GM13976 (cell line): ENCODE measurements around the gene RAB11FIP4.

ENCODE experiments used
- DNase-seq: peaks from one replicate; pipeline ENCODE4 v3.0.0; 2012; ENCODE audit warnings: low spot score
- CTCF ChIP-seq: IDR thresholded peaks from 2 replicates; pipeline ENCODE4 v1.5.1; 2012; ENCODE audit warnings: borderline replicate concordance, mild to moderate bottlenecking; ENCODE audit not compliant: insufficient read depth; ENCODE audit errors: extremely low read depth, missing control alignments, control extremely low read depth
- in situ Hi-C: fragments of 300-500 bp; cut with MboI; formaldehyde crosslinking; loops from one replicate; pipeline ENCODE4 v1.12.0; 2022; ENCODE audit warnings: low sequenced_read_pairs, mixed read lengths, inconsistent platforms; ENCODE audit not compliant: unreplicated experiment

RAB11FIP4 gene

GRCh38 chr17:31453896-31454295 lies 62.4 kb downstream of the RAB11FIP4 start:
- TF ChIP-seq CTCF, result no peak
- in situ Hi-C loops, result no loop called here
- no peak for DNase-seq

- DNase-seq, result no peak
- in situ Hi-C loops, result no loop called here
- TF ChIP-seq CTCF, result no peak
Measured at GRCh38 chr17:31456814-31457213, 65.3 kb downstream of the RAB11FIP4 start.

GRCh38 chr17:31457391-31458234 lies 66.1 kb downstream of the RAB11FIP4 start:
- no peak for TF ChIP-seq CTCF
- in situ Hi-C loops, result no loop called here
- no peak for DNase-seq

GRCh38 chr17:31458829-31459228 lies 67.4 kb downstream of the RAB11FIP4 start:
- DNase-seq, result no peak
- in situ Hi-C loops, result no loop called here
- TF ChIP-seq CTCF, result no peak

- in situ Hi-C loops, result no loop called here
- no peak for TF ChIP-seq CTCF
- no peak for DNase-seq
Measured at GRCh38 chr17:31459716-31460115, 68.2 kb downstream of the RAB11FIP4 start.

GRCh38 chr17:31460226-31460721 lies 68.8 kb downstream of the RAB11FIP4 start:
- TF ChIP-seq CTCF, result no peak
- DNase-seq, result no peak
- in situ Hi-C loops, result no loop called here

- in situ Hi-C loops, result no loop called here
- no peak for TF ChIP-seq CTCF
- no peak for DNase-seq
Measured at GRCh38 chr17:31461227-31461810, 69.8 kb downstream of the RAB11FIP4 start.
